Skeletal muscle tissue (tissue), 5 donors: ENCODE results near the gene NME4. TPM values are rescaled to one million over a fixed set of nuclear protein-coding genes. Genes with fewer than 3 reads are reported as not detected.

Experiments used
- H3K27ac ChIP-seq: one replicate; pipeline ENCODE4 v1.7.0; 2013; ENCODE audit warnings: mild to moderate bottlenecking, low read depth, low read length, inconsistent platforms
- H3K27me3 ChIP-seq, 3 donors: one replicate each; pipeline ENCODE4 v1.7.0; 2013; ENCODE audit warnings: low read length in 3 of 3; ENCODE audit not compliant: control insufficient read depth in 3 of 3, insufficient read depth in 3 of 3
- H3K36me3 ChIP-seq, 3 donors: one replicate each; pipeline ENCODE4 v1.7.0; 2013; ENCODE audit warnings: low read length in 3 of 3; ENCODE audit not compliant: control insufficient read depth in 3 of 3, insufficient read depth in 3 of 3
- H3K4me1 ChIP-seq, 3 donors: one replicate each; pipeline ENCODE4 v1.7.0; 2013; ENCODE audit warnings: low read length in 3 of 3, mild to moderate bottlenecking in 3 of 3; ENCODE audit not compliant: control insufficient read depth in 3 of 3, insufficient read depth in 3 of 3
- H3K4me3 ChIP-seq, 3 donors: one replicate each; pipeline ENCODE4 v1.7.0; 2013; ENCODE audit warnings: low read length in 3 of 3
- H3K9ac ChIP-seq, 3 donors: one replicate each; pipeline ENCODE4 v1.7.0; 2013; ENCODE audit warnings: low read length in 3 of 3, mild to moderate bottlenecking in 3 of 3, moderate library complexity in 2 of 3, low read depth in 1 of 3
- H3K9me3 ChIP-seq, 3 donors: one replicate each; pipeline ENCODE4 v1.7.0; 2013; ENCODE audit warnings: low read length in 3 of 3; ENCODE audit not compliant: control insufficient read depth in 3 of 3
- small RNA-seq: library from RNA; depleted of rRNA; stranded (forward); fragments of <200 nt; gene quantifications from one replicate; pipeline ENCODE3, GENCODE V24; 2014
- total RNA-seq: library from RNA; depleted of rRNA; stranded (reverse); fragments of >200 nt; gene quantifications from one replicate; pipeline ENCODE4 v1.2.3, GENCODE V29; 2014
- donor health status: Osteomylitis.

NME4 gene
- total RNA-seq, 1 donor from 2014 or later: 21.4 TPM

DNA sequence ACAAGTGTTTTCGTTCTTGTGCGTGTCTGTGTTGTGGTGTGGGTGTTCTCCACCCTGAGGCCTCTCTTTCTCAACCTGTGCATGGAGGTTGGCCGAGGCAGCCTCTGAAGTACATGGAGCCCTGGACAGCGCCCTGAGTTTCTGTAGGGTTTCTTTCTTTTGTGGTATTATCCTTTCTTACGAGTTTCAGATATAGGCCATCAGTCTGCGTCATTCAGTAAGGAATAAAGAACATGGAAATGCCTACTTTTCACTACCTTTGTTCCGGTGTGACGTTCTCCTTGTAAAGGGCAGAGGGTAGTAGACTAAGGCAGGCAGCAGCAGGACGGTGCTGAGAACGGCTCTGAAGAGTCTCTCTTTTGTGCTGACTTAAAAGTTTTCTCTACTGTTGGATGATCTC, 47.0 kb downstream of the NME4 start:
- no peaks in the 10 kb centered on the region for H3K36me3 ChIP-seq
- H3K27ac ChIP-seq: no peak overlapping the region
- peaks cover 19 to 32% (median 23%) of the 10 kb centered on the region in 3 donors for H3K4me1 ChIP-seq
- no peak overlapping the region for H3K9ac ChIP-seq
- H3K4me3 ChIP-seq: no peak overlapping the region
- no peaks in the 10 kb centered on the region for H3K9me3 ChIP-seq
- no peaks in the 10 kb centered on the region for H3K27me3 ChIP-seq

DNA sequence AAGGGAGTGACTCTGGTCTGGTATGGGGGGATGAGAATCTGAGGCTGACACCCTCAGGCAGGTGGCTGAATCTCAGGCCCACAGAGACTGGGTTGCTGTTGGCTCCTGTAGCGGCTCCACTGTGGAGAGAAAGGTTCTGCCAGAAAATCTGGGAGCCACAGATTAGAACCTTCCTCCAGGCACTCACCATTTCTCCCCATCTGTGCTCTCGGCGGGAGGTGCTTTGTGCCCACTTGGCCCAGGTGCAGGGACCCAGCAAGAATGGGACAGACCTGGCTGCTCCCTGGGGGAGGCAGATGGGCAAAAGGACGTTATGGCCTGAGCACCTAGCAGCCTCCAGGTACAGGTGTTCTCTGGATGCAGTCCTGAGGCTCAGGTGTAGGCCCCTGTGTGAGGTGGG, 48.6 kb downstream of the NME4 start:
- Histone ChIP-seq H3K9me3 (no peaks in the 10 kb centered on the region), H3K4me3 (no peak overlapping the region), H3K9ac (no peak overlapping the region), H3K4me1 (peaks cover 15 to 28% (median 19%) of the 10 kb centered on the region in 3 donors), H3K36me3 (no peaks in the 10 kb centered on the region), H3K27ac (no peak overlapping the region), H3K27me3 (no peaks in the 10 kb centered on the region)

Small RNA genes within 50 kb of the gene (small RNA-seq; reads per million reads assigned to genes)
- gene RF00019: not detected

Other genes with a start within 250 kb of the NME4 start
- 1.0 TPM for gene HBZ, start 244.6 kb upstream of the NME4 start, total RNA-seq
- gene HBM, start 231.2 kb upstream of the NME4 start, total RNA-seq: 151 TPM
- gene HBA2, start 224.3 kb upstream of the NME4 start, total RNA-seq: 5,761 TPM
- 2,922 TPM for gene HBA1, start 220.5 kb upstream of the NME4 start, total RNA-seq
- 14.1 TPM for gene HBQ1, start 216.7 kb upstream of the NME4 start, total RNA-seq
- gene LUC7L, start 167.8 kb upstream of the NME4 start, total RNA-seq: 38.1 TPM
- gene FAM234A, start 162.4 kb upstream of the NME4 start, total RNA-seq: 23.5 TPM
- 0.52 TPM for gene RGS11, start 121.3 kb upstream of the NME4 start, total RNA-seq
- gene ARHGDIG, start 116.6 kb upstream of the NME4 start, total RNA-seq: 1.0 TPM
- gene PDIA2, start 114.0 kb upstream of the NME4 start, total RNA-seq: under 0.01 TPM
- gene AXIN1, start 44.5 kb upstream of the NME4 start, total RNA-seq: 8.9 TPM
- gene MRPL28, start 26.7 kb upstream of the NME4 start, total RNA-seq: 43.3 TPM
- 11.0 TPM for gene PGAP6, start 15.2 kb upstream of the NME4 start, total RNA-seq
- gene DECR2, start 4.7 kb downstream of the NME4 start, total RNA-seq: 2.6 TPM
- gene RAB11FIP3, start 28.4 kb downstream of the NME4 start, total RNA-seq: 5.2 TPM
- 9.9 TPM for gene CAPN15, start 130.5 kb downstream of the NME4 start, total RNA-seq
- not detected for gene PRR35, start 163.2 kb downstream of the NME4 start, total RNA-seq
- 1.6 TPM for gene NHLRC4, start 169.8 kb downstream of the NME4 start, total RNA-seq
- gene PIGQ, start 172.8 kb downstream of the NME4 start, total RNA-seq: 11.0 TPM
- gene RAB40C, start 192.9 kb downstream of the NME4 start, total RNA-seq: 5.7 TPM
- 0.52 TPM for gene WFIKKN1, start 233.8 kb downstream of the NME4 start, total RNA-seq
- 32.4 TPM for gene METTL26, start 239.1 kb downstream of the NME4 start, total RNA-seq
- gene MCRIP2, start 244.6 kb downstream of the NME4 start, total RNA-seq: 20.4 TPM